AG09319 (cell line): ENCODE measurements around the gene CD33.

Experiments
- DNase-seq: peaks from one replicate; pipeline ENCODE4 v3.0.0-alpha.2; 2010; ENCODE audit warnings: low read depth; ENCODE audit errors: extremely low read depth
- CTCF ChIP-seq: IDR thresholded peaks from 2 replicates; pipeline ENCODE4 v1.5.1; 2011; ENCODE audit warnings: low read depth, mild to moderate bottlenecking, inconsistent platforms, low read length, moderate library complexity

Gene CD33

GRCh38 chr19:51251468-51251820 lies 26.6 kb downstream of the CD33 start:
- no peak for DNase-seq
- TF ChIP-seq CTCF = no peak

DNA sequence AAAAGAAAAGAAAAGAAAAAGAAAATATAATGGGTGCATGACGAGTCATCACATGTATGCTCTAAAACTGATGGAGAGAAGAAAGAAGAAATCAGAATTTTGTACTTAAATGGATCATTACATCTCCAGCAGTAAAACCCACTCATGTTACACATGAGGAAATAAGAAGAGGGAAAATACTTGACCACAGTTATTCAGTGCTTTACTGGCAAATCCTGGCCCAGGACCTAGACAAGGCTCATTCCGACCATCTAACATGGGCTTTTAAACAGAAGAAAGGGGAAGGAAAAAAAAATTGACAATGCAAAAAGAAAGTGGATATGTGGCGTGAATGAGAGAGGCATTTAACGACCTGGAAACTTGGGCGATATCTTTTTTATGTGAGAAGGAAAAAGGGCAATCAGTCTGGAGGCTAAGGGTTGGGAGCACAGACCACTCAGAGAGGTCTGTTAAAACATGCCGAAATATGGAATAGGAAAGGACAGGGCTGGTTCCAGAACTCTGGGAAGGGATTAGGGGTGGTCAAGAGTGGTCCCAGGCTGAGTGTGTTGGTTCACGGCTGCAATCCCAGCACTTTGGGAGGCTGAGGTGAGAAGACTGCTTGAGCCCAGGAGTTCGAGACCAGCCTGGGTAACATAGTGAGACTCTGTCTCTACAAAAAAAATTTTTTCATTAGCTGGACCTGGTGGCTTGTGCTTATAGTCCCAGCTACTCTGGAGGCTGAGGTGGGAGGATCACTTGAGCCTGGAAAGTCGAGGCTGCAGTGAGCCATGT lies 27.6 kb downstream of the CD33 start:
- DNase-seq = no peak
- TF ChIP-seq CTCF = no peak

DNA sequence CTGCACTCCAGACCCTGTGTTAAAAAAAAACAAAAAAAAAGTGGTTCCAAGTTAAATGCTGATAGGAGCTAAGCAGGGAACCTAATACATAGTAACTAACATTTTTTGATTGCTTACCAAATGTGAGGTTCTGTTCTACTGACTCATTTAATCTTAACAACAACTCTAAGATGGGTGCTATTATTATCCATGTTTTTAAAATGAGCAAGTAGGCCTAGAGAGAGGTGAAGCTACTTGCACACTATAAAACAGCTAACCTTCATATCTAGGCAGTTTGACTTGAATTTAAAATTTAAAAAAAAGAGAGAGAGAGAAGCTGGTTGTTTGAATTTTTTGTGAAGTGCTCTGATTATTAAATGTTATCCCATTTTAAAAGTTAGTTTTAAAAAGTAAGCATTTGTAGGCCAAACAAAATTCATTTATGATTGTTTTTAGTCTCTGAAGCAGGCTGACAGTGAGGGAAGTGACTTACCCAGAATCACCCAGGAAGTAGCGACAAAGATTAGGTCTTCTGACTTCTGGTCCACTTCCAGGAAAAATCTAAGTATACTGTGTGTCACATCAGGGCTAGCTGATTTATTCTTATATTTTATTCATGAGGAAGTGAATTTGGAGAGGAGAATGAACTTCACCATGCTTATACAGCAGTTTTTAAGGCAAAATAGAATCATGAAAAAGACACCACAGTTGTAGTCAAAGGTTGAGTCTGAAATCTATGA lies 28.4 kb downstream of the CD33 start:
- no peak for TF ChIP-seq CTCF
- DNase-seq = no peak

- no peak for DNase-seq
- TF ChIP-seq CTCF = no peak
Observed at GRCh38 chr19:51256155-51256625, 31.3 kb downstream of the CD33 start.

DNA sequence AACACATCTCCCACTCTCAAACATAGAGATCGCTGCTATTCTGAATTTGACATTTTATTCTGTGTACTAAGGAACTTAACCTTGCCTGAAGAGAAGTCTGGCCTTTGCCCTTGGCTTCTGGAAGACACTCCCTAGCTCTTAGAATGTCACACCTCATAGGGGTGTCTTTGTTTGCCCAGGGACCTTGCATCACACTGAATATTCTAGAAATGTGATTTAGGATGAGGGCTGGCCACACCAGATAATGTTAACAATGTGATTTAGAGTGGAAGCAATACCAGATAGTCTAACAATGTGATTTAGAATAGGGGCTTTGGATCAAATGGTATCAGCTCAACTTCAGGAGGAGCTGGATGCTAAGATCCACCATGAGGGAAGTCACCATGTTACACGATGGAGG lies 32.6 kb downstream of the CD33 start:
- no peak for TF ChIP-seq CTCF
- no peak for DNase-seq

- no peak for TF ChIP-seq CTCF
- no peak for DNase-seq
Observed at GRCh38 chr19:51258165-51259160, 33.6 kb downstream of the CD33 start.
